ENCODE data around the gene WSCD2. TPM values are rescaled to one million over a fixed set of nuclear protein-coding genes. Genes with fewer than 3 reads are reported as not detected.

The WSCD2 gene
- polyA plus RNA-seq, 1 experiment: not detected

DNA sequence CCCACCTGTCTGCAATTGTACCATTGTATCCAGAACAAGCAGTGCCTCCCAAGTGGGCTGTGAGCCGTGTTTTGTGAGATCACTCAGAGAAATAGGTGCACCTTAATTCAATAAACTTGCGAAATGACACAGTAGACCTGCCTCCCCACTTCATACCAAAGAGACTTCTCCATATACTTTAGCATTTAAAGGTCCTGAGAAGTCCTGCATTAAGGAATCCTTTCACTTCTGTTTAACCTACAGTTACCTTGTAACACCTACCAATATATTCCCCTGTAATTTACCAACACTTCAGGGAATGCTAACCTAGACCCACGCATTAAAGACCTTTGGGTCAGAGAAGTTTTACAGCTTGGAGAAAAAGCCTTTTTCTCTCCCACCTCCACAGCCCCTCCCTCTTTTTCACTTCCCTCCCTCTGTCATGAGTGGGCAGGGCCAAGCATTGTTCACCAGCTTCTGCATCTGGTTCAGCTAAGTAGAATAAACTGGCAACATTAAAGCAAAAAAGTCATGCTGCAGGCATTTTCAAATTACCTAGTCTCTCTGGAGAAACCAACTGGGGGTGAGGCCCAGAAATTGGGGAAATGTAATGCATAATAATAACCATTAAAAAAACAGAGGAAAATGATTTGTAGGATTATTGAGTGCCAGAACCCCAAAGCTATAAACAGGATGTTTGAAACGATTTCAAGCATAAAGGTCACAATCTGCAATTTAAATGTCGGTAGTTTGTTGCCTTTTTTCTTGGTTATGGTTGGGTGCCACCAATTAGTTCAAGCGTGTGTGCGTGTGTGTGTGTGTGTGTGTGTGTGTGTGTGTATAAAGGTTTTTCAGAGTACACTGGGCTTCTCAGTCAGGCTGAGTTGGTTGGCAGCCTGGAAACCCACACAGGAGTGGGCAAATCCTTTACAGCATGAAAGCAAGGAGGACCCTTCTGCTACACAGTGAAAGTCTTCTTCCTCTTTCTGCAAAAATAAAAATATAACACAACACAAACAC lies 13.7 kb upstream of the WSCD2 start:
- H3K27me3 ChIP-seq (ENCODE audit: control insufficient read depth, insufficient read depth, low read length): no peaks in the 10 kb centered on the region
- POLR2A ChIA-PET: no interaction called here
- no peak overlapping the region for H3K4me3 ChIP-seq (ENCODE audit: low read depth, low read length)
- no peak for DNase-seq (ENCODE audit: low read depth)
- no peak for TF ChIP-seq CTCF (IDR thresholded peaks at IDR 0.05; ENCODE audit: insufficient read depth, low read depth, low read length)
- CTCF ChIA-PET: no interaction called here
- H3K36me3 ChIP-seq (ENCODE audit: control insufficient read depth, insufficient read depth, low read length): no peaks in the 10 kb centered on the region

DNA sequence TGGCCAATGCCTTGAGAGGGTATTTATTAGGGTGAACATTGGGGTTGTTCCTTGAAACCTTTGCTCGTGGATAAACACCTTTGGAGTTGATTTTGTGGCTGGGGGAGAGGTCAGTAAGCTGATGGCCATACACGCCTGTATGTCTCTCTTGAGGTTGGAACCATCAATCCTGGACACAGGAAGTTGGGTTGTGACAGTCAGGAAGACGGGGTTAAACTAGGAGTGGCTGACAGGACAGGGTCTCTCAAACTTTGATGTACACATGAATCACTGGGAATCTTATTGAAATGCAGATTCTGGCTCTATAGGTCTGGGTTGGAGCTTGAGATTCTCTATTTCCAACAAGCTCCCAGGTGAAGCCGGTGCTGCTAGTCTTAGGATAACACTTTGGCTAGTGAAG lies 12.8 kb upstream of the WSCD2 start:
- Histone ChIP-seq H3K4me3 (ENCODE audit: low read depth, low read length) (no peak overlapping the region), H3K27me3 (ENCODE audit: control insufficient read depth, insufficient read depth, low read length) (no peaks in the 10 kb centered on the region), H3K36me3 (ENCODE audit: control insufficient read depth, insufficient read depth, low read length) (no peaks in the 10 kb centered on the region)
- no peak for TF ChIP-seq CTCF (IDR thresholded peaks at IDR 0.05; ENCODE audit: insufficient read depth, low read depth, low read length)
- ChIA-PET CTCF (no interaction called here), POLR2A (no interaction called here)
- DNase-seq (ENCODE audit: low read depth): no peak

DNA sequence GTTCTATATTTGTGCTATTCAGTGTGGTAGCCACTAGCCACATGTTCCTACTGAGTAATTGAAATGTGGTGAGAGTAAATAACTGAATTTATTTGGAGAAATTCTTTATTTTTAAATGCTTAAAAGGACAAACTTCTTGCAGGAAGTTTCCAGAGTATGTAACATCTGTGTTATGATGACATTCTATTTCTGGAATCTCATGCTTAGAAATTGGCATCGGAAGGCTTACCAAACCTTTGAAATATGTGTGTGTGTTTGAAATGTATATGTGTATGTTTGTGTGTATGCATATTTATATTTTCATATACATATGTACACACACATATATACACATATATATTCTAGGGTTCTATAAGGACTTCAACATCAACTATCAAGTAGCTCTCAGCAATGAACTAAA lies 12.4 kb upstream of the WSCD2 start:
- POLR2A ChIA-PET: no interaction called here
- H3K36me3 ChIP-seq (ENCODE audit: control insufficient read depth, insufficient read depth, low read length): no peaks in the 10 kb centered on the region
- no peak for TF ChIP-seq CTCF (IDR thresholded peaks at IDR 0.05; ENCODE audit: insufficient read depth, low read depth, low read length)
- CTCF ChIA-PET: no interaction called here
- H3K27me3 ChIP-seq (ENCODE audit: control insufficient read depth, insufficient read depth, low read length): no peaks in the 10 kb centered on the region
- no peak for DNase-seq (ENCODE audit: low read depth)
- H3K4me3 ChIP-seq (ENCODE audit: low read depth, low read length): no peak overlapping the region

GRCh38 chr12:108117163-108117849 lies 11.8 kb upstream of the WSCD2 start:
- no peaks in the 10 kb centered on the region for H3K27me3 ChIP-seq (ENCODE audit: control insufficient read depth, insufficient read depth, low read length)
- no peak for DNase-seq (ENCODE audit: low read depth)
- no peak overlapping the region for H3K4me3 ChIP-seq (ENCODE audit: low read depth, low read length)
- no peak for TF ChIP-seq CTCF (IDR thresholded peaks at IDR 0.05; ENCODE audit: insufficient read depth, low read depth, low read length)
- H3K36me3 ChIP-seq (ENCODE audit: control insufficient read depth, insufficient read depth, low read length): no peaks in the 10 kb centered on the region
- ChIA-PET POLR2A (no interaction called here), CTCF (no interaction called here)

DNA sequence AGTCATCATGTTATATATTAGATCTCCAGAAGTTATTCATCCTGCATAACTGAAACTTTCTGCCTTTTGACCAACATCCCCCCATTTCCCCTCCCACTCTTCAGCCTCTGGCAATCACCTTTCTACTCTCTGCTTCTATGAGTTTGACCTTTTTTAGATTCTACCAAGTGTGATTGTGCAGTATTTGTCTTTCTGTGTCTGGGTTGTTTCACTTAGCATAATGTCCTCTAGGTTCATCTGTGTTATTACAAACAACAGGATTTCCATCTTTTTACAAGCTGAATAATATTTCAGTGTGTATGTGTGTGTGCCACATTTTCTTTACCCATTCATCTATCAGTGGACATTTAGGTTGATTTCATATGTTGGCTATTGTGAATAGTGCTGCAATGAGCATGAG lies 11.2 kb upstream of the WSCD2 start:
- Histone ChIP-seq H3K36me3 (ENCODE audit: control insufficient read depth, insufficient read depth, low read length) (no peaks in the 10 kb centered on the region), H3K4me3 (ENCODE audit: low read depth, low read length) (no peak overlapping the region), H3K27me3 (ENCODE audit: control insufficient read depth, insufficient read depth, low read length) (no peaks in the 10 kb centered on the region)
- POLR2A ChIA-PET: no interaction called here
- CTCF ChIA-PET: no interaction called here
- no peak for TF ChIP-seq CTCF (IDR thresholded peaks at IDR 0.05; ENCODE audit: insufficient read depth, low read depth, low read length)
- no peak for DNase-seq (ENCODE audit: low read depth)
